Bronchial epithelial cell (primary cell): Measurements from ENCODE around the gene FAM163B. TPM values are rescaled to one million over a fixed set of nuclear protein-coding genes. Genes with fewer than 3 reads are reported as not detected.

ENCODE experiments used
- DNase-seq: peaks from one replicate; pipeline ENCODE4 v3.0.0-alpha.2; 2010; ENCODE audit warnings: low read depth
- FAIRE-seq: peaks from 2 replicates; lab custom pipeline; 2011; peaks lifted over from hg19 to GRCh38; lab: Jason Lieb, UNC
- H3K27me3 ChIP-seq: 2 replicates; pipeline ENCODE4 v1.5.1; 2011; ENCODE audit warnings: low read length; ENCODE audit not compliant: control insufficient read depth, insufficient read depth
- H3K36me3 ChIP-seq: 2 replicates; pipeline ENCODE4 v1.5.1; 2011; ENCODE audit warnings: low read length; ENCODE audit not compliant: control insufficient read depth, insufficient read depth
- H3K4me3 ChIP-seq: 2 replicates; pipeline ENCODE4 v1.5.1; 2011; ENCODE audit warnings: mild to moderate bottlenecking, low read depth, low read length, control low read depth
- total RNA-seq: library from RNA; depleted of rRNA; stranded (reverse); fragments of >200 nt; gene quantifications from 2 replicates; pipeline ENCODE4 v1.2.1, GENCODE V29; 2014
- TF ChIP-seq, protein P1 (sequence below): IDR thresholded peaks from 2 replicates; pipeline ENCODE4 v1.5.1; 2011; ENCODE audit warnings: mild to moderate bottlenecking, moderate library complexity, low read length, control low read depth, inconsistent platforms; ENCODE audit not compliant: insufficient read depth, severe bottlenecking

FAM163B gene
- total RNA-seq, 1 donor from 2014 or later = not detected

DNA sequence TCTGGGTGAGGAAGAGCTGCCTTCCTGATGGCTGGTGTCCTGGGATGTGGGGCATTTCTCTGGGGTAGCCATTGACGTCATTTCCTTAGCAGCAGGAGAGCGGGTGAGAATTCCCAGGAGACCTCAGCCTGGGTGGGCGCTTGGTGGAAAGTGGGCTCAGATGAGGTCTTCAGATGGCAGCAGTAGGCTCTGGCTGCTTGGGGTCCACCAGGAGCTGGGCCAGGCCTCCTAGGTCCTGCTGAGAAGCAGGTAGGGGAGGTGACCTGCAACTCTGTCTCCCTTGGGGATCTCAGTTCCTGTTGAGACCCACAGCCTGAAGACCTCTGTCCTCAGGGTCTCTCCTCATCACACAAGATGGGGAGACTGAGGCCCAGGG lies 31.5 kb downstream of the FAM163B start:
- Histone ChIP-seq H3K36me3 (no peaks in the 10 kb centered on the region), H3K4me3 (no peak overlapping the region), H3K27me3 (peaks cover 10% of the 10 kb centered on the region)
- no peak for DNase-seq
- FAIRE-seq = no peak
- TF ChIP-seq, protein P1, sequence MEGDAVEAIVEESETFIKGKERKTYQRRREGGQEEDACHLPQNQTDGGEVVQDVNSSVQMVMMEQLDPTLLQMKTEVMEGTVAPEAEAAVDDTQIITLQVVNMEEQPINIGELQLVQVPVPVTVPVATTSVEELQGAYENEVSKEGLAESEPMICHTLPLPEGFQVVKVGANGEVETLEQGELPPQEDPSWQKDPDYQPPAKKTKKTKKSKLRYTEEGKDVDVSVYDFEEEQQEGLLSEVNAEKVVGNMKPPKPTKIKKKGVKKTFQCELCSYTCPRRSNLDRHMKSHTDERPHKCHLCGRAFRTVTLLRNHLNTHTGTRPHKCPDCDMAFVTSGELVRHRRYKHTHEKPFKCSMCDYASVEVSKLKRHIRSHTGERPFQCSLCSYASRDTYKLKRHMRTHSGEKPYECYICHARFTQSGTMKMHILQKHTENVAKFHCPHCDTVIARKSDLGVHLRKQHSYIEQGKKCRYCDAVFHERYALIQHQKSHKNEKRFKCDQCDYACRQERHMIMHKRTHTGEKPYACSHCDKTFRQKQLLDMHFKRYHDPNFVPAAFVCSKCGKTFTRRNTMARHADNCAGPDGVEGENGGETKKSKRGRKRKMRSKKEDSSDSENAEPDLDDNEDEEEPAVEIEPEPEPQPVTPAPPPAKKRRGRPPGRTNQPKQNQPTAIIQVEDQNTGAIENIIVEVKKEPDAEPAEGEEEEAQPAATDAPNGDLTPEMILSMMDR = no peak

DNA sequence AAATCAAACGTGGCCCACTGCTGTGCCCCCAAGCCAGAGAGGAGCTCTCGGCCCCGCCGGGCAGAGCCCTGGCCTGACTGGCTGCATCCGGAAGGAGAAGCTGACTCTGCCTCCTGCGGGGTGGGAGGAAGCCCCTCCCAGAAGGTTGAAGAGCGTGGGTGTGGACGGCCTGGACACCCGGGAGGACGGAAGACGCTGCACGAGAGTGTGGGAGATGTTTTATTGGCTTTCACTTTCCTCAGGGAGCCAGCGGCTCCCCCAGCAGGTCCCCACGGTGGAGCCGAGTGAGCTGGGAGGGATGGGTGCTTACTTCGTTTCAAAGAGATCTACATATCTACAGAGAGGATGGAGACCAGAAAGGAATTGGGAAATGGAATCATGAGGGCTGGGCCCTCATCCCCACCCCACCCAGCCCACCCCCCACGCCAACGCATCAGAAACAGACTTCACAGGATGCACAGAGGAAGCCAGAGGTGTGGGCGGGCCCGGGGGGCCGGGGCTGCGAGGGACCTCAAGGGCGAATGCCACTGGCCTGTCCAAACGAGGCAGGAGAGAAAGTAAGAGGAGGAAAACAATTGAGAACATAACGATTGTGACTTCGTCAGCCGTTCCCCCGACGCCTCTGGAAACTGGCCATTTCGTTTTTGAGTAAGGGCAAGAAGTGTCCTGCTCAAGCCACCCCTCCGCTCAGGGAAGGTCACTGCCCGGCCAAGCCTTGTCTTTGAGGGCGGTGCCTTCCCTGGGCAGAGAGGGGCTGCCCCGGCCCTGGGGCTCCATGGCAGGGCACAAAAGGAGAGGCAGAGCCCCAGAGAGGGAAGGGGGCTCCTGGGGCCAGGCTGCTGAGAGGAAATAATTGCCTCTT lies 32.1 kb downstream of the FAM163B start:
- no peak overlapping the region for H3K4me3 ChIP-seq
- peaks cover 10% of the 10 kb centered on the region for H3K27me3 ChIP-seq
- no peak for DNase-seq
- FAIRE-seq = no peak
- TF ChIP-seq, protein P1 = no peak
- no peaks in the 10 kb centered on the region for H3K36me3 ChIP-seq

DNA sequence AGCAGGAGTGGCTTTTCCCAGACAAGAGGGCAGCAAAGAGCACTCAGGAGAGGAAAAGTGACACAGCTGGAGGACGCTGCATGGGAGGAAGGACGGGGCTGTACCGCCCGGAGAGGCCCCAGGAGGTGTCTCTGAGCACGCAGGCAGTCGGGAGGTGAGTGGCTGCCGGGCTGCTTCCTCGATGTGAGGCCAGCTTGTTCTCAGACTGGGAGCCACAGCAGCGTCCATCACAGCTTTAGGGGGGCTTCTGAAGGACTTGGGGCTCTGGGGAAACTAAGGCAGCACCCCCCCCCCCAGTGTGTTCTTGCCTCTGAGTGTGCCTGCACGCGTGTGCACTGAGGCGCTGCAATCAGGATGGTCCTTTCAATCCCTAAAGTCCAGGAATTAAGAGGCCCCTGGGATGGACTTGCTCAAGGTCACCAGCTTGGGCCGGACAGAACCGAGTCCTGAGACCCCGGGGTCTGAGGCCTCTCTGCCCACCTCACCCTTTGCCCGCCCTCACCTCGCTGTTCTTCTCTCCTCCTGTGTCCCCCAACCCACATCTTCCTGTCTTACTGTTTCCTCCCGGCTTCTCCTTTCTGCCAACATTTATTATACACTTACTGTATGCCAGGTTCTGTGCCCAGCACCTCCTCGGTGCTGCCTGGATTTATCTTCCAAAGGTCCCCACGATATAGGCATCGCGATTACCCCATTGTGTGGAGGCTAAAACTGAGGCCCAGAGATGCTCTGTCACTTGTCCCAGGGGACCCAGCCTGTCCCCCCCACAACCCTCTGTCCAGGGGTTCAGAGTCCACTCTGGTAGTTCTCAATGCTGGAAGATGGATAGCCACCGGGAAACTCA lies 32.9 kb downstream of the FAM163B start:
- no peaks in the 10 kb centered on the region for H3K36me3 ChIP-seq
- TF ChIP-seq, protein P1 = no peak
- no peak overlapping the region for H3K4me3 ChIP-seq
- DNase-seq = no peak
- no peak for FAIRE-seq
- peaks cover 10% of the 10 kb centered on the region for H3K27me3 ChIP-seq

DNA sequence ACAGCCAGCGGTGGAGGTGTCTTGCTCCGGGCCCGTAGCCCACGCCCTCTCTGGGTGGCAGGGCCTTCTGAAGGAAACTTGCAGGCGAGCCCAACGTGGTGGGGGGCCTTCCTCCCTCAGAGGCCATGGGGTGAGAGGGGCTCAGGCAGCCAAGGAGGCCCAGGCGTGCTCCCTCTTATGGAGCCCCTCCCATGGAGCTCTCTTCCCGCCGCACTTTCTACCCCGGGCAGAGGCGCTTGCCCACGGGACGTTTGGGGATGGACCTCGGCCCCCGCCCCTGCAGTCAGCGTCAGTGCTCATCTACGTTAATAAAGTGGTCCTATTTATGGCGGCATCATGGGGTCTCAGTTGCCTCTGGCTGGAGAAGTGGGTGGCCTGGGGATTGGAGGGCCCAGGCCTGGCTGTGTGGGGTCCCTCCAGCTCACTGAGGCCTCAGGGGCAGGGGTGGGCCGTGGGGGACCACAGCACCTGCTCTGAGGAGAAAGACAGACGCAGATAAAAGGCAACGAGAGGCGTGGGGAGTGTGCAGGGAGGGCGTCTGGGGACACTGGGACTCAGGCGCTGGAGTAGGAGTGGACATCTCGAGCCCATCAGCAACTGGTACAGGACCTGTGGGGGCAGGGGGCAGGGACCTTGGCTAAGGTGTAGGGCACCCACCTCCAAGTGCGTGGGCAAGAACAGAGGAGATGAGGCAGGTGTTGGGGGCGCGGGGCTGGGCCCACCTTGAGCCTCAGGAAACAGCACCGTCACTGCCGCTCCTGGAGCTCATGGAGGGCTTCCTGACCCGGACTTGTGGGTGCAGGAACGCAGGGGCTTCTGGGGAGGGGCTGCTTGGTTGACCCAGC lies 33.8 kb downstream of the FAM163B start:
- DNase-seq (no peak), FAIRE-seq (no peak)
- no peak overlapping the region for H3K4me3 ChIP-seq
- H3K27me3 ChIP-seq = peaks cover 7% of the 10 kb centered on the region
- H3K36me3 ChIP-seq = no peaks in the 10 kb centered on the region
- TF ChIP-seq, protein P1 = no peak

DNA sequence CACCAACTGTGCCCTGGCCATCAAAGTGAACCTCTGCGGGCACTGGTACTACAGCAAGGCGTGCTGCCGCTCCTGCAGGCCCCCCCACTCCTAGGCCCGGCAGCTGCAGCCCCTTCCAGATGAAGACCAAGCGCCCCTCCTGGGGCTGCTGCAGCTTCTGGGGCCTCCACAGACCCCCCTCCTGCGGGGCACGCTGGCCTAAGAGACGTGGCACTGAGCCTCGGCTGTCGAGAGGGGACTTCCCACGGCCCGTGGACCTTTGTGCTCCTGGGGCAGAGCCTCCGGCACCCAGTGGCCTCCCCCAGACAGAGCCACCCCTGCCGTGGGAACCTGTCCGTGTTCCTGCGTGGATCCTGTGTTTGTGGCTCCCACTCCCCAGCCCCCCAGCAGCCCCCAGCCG lies 34.4 kb downstream of the FAM163B start:
- TF ChIP-seq, protein P1 = no peak
- H3K4me3 ChIP-seq = no peak overlapping the region
- no peak for FAIRE-seq
- no peak for DNase-seq
- H3K36me3 ChIP-seq = no peaks in the 10 kb centered on the region
- H3K27me3 ChIP-seq = peaks cover 5% of the 10 kb centered on the region
